PC-3 (cell line): ENCODE data around the gene CHRNB2. TPM values are rescaled to one million over a fixed set of nuclear protein-coding genes. Genes with fewer than 3 reads are reported as not detected.

Experiments
- ATAC-seq: fragments of 200-7000 bp; cut with Tn5 transposase; 2 replicates; pipeline ENCODE4 v1.9.1; 2020; ENCODE audit warnings: mild to moderate bottlenecking, moderate library complexity
- BruUV-seq: library from RNA; stranded (reverse); fragments of 400-500 nt; replicated peaks from 2 replicates; lab custom pipeline; 2021; lab: Mats Ljungman, UMichigan
- CTCF ChIA-PET: fragments of 300-600 bp; sonication (Branson Sonifier 250); formaldehyde crosslinking; loops from one replicate; lab custom pipeline; 2022; ENCODE audit warnings: antibody characterized with exemption; lab: Charles Lee
- POLR2A ChIA-PET: fragments of 300-600 bp; sonication (Branson Sonifier 250); formaldehyde crosslinking; loops from one replicate; lab custom pipeline; 2022; ENCODE audit warnings: antibody characterized with exemption; ENCODE audit not compliant: unreplicated experiment; lab: Charles Lee
- DNase-seq: peaks from one replicate; pipeline ENCODE4 v3.0.0-alpha.2; 2015
- H2AFZ ChIP-seq: fragments of 300-600 bp; sonication (generic); 2 replicates; pipeline ENCODE4 v1.6.0; 2016; ENCODE audit warnings: antibody characterized with exemption, low read length
- H3F3A ChIP-seq: fragments of 300-600 bp; sonication (generic); one replicate; pipeline ENCODE4 v1.6.0; 2017; ENCODE audit warnings: antibody characterized with exemption, low read length, control low read depth, mild to moderate bottlenecking; ENCODE audit not compliant: unreplicated experiment
- H3K27ac ChIP-seq: fragments of 300-600 bp; sonication (generic); 2 replicates; pipeline ENCODE4 v1.5.1; 2016; ENCODE audit warnings: mild to moderate bottlenecking, low read length
- H3K27me3 ChIP-seq: fragments of 300-600 bp; sonication (generic); 2 replicates; pipeline ENCODE4 v1.6.1; 2016; ENCODE audit warnings: low read length, mixed read lengths
- H3K36me3 ChIP-seq: fragments of 300-600 bp; sonication (generic); 2 replicates; pipeline ENCODE4 v1.6.1; 2016; ENCODE audit warnings: low read depth, mixed run types, low read length, mixed read lengths
- H3K4me1 ChIP-seq: fragments of 300-600 bp; sonication (generic); 2 replicates; pipeline ENCODE4 v1.5.1; 2016; ENCODE audit warnings: low read length; ENCODE audit not compliant: insufficient read depth
- H3K4me2 ChIP-seq: fragments of 300-600 bp; sonication (generic); 2 replicates; pipeline ENCODE4 v1.6.0; 2016; ENCODE audit warnings: low read length
- H3K4me3 ChIP-seq: fragments of 300-600 bp; sonication (generic); 2 replicates; pipeline ENCODE4 v1.5.1; 2016; ENCODE audit warnings: mild to moderate bottlenecking, low read length, mixed read lengths
- H3K79me2 ChIP-seq: fragments of 300-600 bp; sonication (generic); 2 replicates; pipeline ENCODE4 v1.6.1; 2017; ENCODE audit warnings: low read length, mixed read lengths
- H3K9ac ChIP-seq: fragments of 300-600 bp; sonication (generic); 2 replicates; pipeline ENCODE4 v1.6.0; 2016; ENCODE audit warnings: mild to moderate bottlenecking, low read length
- H3K9me2 ChIP-seq: fragments of 300-600 bp; sonication (generic); replicated peaks from 2 replicates; pipeline ENCODE4 v1.6.1; 2016; ENCODE audit warnings: mixed run types, low read length, mixed read lengths
- H3K9me3 ChIP-seq: fragments of 300-600 bp; sonication (generic); 2 replicates; pipeline ENCODE4 v1.6.1; 2016; ENCODE audit warnings: low read length, mixed read lengths
- H4K20me1 ChIP-seq: fragments of 300-600 bp; sonication (generic); 2 replicates; pipeline ENCODE4 v1.6.1; 2016; ENCODE audit warnings: low read length, mixed read lengths
- EZH2 ChIP-seq: fragments of 300-600 bp; sonication (generic); IDR thresholded peaks from one replicate; pipeline ENCODE4 v1.6.1; 2017; ENCODE audit warnings: antibody characterized with exemption, mild to moderate bottlenecking, low read length; ENCODE audit not compliant: unreplicated experiment
- EZH2phosphoT487 ChIP-seq: fragments of 300-600 bp; sonication (generic); IDR thresholded peaks from 2 replicates; pipeline ENCODE4 v1.6.1; 2018; ENCODE audit warnings: mild to moderate bottlenecking, antibody characterized with exemption, low read length, borderline replicate concordance
- intact Hi-C: fragments of 100-400 bp; cut with micrococcal nuclease; formaldehyde crosslinking; loops from 2 replicates; pipeline ENCODE4 v1.9.0; 2023
- total RNA-seq: library from RNA; depleted of rRNA; stranded (reverse); fragments of >200 nt; gene quantifications from 2 replicates; pipeline ENCODE4 v1.2.3, GENCODE V29; 2014
- TF ChIP-seq, protein P1 (sequence below): fragments of 300-600 bp; sonication (generic); conservative IDR thresholded peaks from 2 replicates; pipeline ENCODE4 v1.5.1; 2017; ENCODE audit warnings: antibody characterized with exemption, low read depth, mild to moderate bottlenecking, low read length

CHRNB2 gene
- total RNA-seq, 1 experiment from 2014 or later = not detected

DNA sequence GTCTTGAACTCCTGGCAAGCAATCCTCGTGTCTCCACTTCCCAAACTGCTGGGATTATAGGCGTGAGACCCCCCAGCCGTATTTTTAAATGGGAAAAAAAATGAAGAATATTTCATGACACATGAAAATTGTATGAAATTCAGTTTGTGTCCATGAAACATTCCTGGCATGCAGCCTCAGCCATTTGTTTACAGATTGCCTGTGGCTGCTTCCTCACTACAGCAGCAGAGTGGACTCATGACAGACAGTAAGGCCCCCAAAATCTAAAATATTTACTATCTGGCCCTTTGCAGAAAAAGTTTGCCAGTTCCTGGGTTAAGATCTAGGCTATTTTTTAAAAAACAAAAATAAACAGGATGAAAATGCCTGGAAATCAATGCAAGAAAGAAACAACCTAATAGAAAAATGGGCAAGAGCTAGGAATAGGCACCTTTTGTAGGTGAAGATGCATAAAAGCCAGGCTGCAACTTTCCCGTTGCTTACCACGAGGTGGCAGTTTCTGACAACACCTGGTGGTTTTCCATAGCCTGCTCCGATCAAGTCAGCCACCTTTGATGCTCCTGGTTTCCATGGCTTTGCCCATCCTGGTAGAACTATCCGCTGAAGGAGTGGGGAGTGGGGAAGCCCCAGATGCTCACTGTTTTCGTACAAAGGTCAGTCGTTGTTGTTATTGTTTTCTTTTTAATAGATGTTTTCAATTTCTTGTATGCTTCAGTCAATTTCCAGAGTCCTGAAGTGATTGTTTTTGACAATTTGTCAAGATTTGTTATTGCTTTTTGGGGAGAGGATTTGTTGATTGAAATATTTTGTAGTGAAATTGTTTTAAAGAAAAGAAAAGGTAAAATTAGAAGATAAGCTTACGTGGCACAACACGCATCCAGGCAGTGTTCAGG lies 33.4 kb upstream of the CHRNB2 start:
- intact Hi-C loops = loop anchor here (5.0 to 10.0 kb wide), 2 partner anchors 52 to 129 kb away; partner anchors contain the start of gene IL6R
- Histone ChIP-seq H3K4me3 (no peak overlapping the region), H3K9me3 (no peaks in the 10 kb centered on the region), H3K79me2 (no peaks in the 10 kb centered on the region), H3K9me2 (no peaks in the 10 kb centered on the region), H3K36me3 (no peaks in the 10 kb centered on the region), H3K4me1 (no peaks in the 10 kb centered on the region), H3K9ac (no peak overlapping the region), H3K4me2 (no peak overlapping the region), H3K27ac (no peak overlapping the region), H3K27me3 (peaks cover 35% of the 10 kb centered on the region), H2AFZ (no peak overlapping the region), H4K20me1 (no peaks in the 10 kb centered on the region), H3F3A (no peaks in the 10 kb centered on the region)
- ChIA-PET CTCF (interaction anchor here (0.5 to 0.6 kb wide), 4 partner anchors 12 to 1191 kb away, joined by 3 to 5 read pairs (median 4); no protein-coding TSS in a partner anchor), POLR2A (no interaction called here)
- BruUV-seq = no TSS peak
- DNase-seq (peak; percentile 76), ATAC-seq (peak; percentile 92)
- TF ChIP-seq EZH2phosphoT487 (no peak), EZH2 (no peak)
- TF ChIP-seq, protein P1, sequence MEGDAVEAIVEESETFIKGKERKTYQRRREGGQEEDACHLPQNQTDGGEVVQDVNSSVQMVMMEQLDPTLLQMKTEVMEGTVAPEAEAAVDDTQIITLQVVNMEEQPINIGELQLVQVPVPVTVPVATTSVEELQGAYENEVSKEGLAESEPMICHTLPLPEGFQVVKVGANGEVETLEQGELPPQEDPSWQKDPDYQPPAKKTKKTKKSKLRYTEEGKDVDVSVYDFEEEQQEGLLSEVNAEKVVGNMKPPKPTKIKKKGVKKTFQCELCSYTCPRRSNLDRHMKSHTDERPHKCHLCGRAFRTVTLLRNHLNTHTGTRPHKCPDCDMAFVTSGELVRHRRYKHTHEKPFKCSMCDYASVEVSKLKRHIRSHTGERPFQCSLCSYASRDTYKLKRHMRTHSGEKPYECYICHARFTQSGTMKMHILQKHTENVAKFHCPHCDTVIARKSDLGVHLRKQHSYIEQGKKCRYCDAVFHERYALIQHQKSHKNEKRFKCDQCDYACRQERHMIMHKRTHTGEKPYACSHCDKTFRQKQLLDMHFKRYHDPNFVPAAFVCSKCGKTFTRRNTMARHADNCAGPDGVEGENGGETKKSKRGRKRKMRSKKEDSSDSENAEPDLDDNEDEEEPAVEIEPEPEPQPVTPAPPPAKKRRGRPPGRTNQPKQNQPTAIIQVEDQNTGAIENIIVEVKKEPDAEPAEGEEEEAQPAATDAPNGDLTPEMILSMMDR = peak; percentile 86

DNA sequence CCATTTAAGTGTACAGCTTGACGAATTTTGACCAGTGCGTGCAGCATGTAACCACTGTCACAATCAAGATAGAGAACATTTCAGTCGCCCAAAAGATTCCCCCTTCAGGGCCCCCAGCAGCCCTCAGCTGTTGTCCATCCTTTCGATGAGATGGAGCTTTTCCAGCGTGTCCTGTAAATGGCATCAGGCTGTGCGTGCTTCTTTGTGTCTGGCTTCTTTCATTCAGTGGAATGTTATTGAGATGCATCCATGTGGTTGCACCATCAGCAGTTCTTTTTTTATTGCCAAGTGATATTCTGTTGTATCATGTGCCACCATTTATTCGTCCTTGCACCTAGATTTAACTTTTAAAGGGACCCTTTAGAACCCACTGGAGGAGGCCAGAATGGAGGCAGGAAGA lies 31.0 kb upstream of the CHRNB2 start:
- Histone ChIP-seq H3K27ac (no peak overlapping the region), H3K9me3 (no peaks in the 10 kb centered on the region), H2AFZ (no peak overlapping the region), H4K20me1 (no peaks in the 10 kb centered on the region), H3K9me2 (no peaks in the 10 kb centered on the region), H3K27me3 (peaks cover 47% of the 10 kb centered on the region), H3K4me2 (no peak overlapping the region), H3K9ac (no peak overlapping the region), H3K4me1 (no peaks in the 10 kb centered on the region), H3K4me3 (no peak overlapping the region), H3K36me3 (no peaks in the 10 kb centered on the region), H3F3A (no peaks in the 10 kb centered on the region), H3K79me2 (no peaks in the 10 kb centered on the region)
- no TSS peak for BruUV-seq
- POLR2A ChIA-PET = no interaction called here
- CTCF ChIA-PET = no interaction called here
- intact Hi-C loops = loop anchor here (10.0 kb wide), 1 partner anchor 132 kb away; the partner anchor contains the start of gene IL6R
- ATAC-seq (no peak), DNase-seq (no peak)
- TF ChIP-seq EZH2 (no peak), EZH2phosphoT487 (no peak)
- TF ChIP-seq, protein P1 = no peak
